ENCODE data around the gene TAF12. TPM values are rescaled to one million over a fixed set of nuclear protein-coding genes. Genes with fewer than 3 reads are reported as not detected.
"Not testable (repeated sequence)": the region's sequence is repeated elsewhere in the genome, so short reads cannot be mapped to it uniquely, and the experiment has no call there.

The TAF12 gene
- total and polyA plus RNA-seq, 2 of the 4 experiments (the other 2 are of a cell fraction) = 28.8 to 31.7 TPM

DNA sequence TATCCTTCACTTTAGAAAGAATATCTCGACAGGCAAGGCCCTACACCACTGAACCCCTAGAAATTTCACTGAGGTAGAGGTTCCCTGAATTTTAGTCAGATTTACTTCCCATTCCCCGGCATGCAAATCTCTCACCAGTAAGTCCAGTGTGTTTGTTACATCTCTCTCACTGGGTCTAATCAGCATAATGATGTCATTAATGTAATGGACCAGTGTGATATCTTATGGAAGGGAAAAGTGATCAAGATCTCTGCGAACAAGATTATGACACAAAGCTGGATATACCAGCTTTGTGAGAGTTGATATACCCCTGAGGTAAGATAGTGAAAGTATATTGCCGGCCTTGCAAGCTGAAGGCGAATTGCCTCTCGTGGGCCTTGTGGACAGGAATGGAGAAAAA, 13.5 kb upstream of the TAF12 start:
- intact Hi-C loops (cut with micrococcal nuclease) (no loop called here), in situ Hi-C loops (cut with MboI; ENCODE audit: low sequenced_read_pairs) (no loop called here), dilution Hi-C loops (cut with HindIII; ENCODE audit: low sequenced_read_pairs, unreplicated experiment) (no loop called here)
- H3K9me3 ChIP-seq (ENCODE audit: control insufficient read depth, insufficient read depth, low read length) = no peaks in the 10 kb centered on the region
- no peak overlapping the region for H3K9ac ChIP-seq (ENCODE audit: low read depth, low read length)
- no peak overlapping the region for H4K8ac ChIP-seq (ENCODE audit: low read depth in 2 of 2, low read length in 2 of 2)
- 55% methylated on average over 2 of the region's 6 CpGs; no CpG with 5 or more reads in 1 of the 2 experiments for WGBS, 2 experiments (ENCODE audit: extremely low coverage in 2 of 2, insufficient read length in 1 of 2)
- ATAC-seq (ENCODE audit: low read depth) = no peak
- H3K4me2 ChIP-seq (ENCODE audit: low read depth, low read length) = no peak overlapping the region
- no TSS peak for BruUV-seq (replicated peaks)
- no peak for TF ChIP-seq SMC3 (IDR thresholded peaks at IDR 0.05; ENCODE audit: low read depth, low read length)
- H3K27ac ChIP-seq (ENCODE audit: insufficient read depth, low read length) = no peak overlapping the region
- ChIA-PET POLR2A (ENCODE audit: unreplicated experiment) (no interaction called here), CTCF (no interaction called here)
- H3K4ac ChIP-seq (ENCODE audit: low read depth, low read length) = no peak overlapping the region
- H3K56ac ChIP-seq (ENCODE audit: extremely low read depth, insufficient read depth, low read length) = no peak overlapping the region
- H2BK20ac ChIP-seq (ENCODE audit: low read depth, low read length) = no peak overlapping the region
- H2AK9ac ChIP-seq (replicated peaks; ENCODE audit: low read depth, low read length, poor library complexity) = no peak overlapping the region
- H2BK5ac ChIP-seq (ENCODE audit: low read depth, low read length, poor library complexity, severe bottlenecking) = no peak overlapping the region
- H4K91ac ChIP-seq (ENCODE audit: insufficient read depth, low read depth, low read length) = no peak overlapping the region
- no peak overlapping the region for H2AK5ac ChIP-seq (ENCODE audit: low read depth, low read length)
- H2BK15ac ChIP-seq (ENCODE audit: low read depth, low read length) = no peak overlapping the region
- no peak for DNase-seq
- H2AFZ ChIP-seq (replicated peaks; ENCODE audit: low read length, poor library complexity) = no peak overlapping the region
- no peak overlapping the region for H3K18ac ChIP-seq (ENCODE audit: low read depth, low read length)
- no peaks in the 10 kb centered on the region for H3K4me1 ChIP-seq (ENCODE audit: control insufficient read depth, insufficient read depth, low read length)
- H3K27me3 ChIP-seq (ENCODE audit: control insufficient read depth, insufficient read depth, low read length) = no peaks in the 10 kb centered on the region
- no peaks in the 10 kb centered on the region for H3K9me1 ChIP-seq (ENCODE audit: insufficient read depth, low read length)
- H3K23ac ChIP-seq (ENCODE audit: low read depth, low read length) = no peak overlapping the region
- H4K5ac ChIP-seq (ENCODE audit: low read depth, low read length) = no peak overlapping the region
- H3K4me3 ChIP-seq (ENCODE audit: insufficient read depth, low read depth, low read length) = no peak overlapping the region
- no peaks in the 10 kb centered on the region for H3K79me1 ChIP-seq (ENCODE audit: low read depth in 1 of 2, low read length in 2 of 2)
- H2BK120ac ChIP-seq (ENCODE audit: low read depth, low read length) = no peak overlapping the region
- H3K36me3 ChIP-seq (ENCODE audit: control insufficient read depth, insufficient read depth, low read length) = no peaks in the 10 kb centered on the region
- H3K14ac ChIP-seq (replicated peaks; ENCODE audit: low read depth, low read length) = no peak overlapping the region
- H4K20me1 ChIP-seq (ENCODE audit: insufficient read depth, low read length) = no peaks in the 10 kb centered on the region

GRCh38 chr1:28655448-28656311, 12.8 kb upstream of the TAF12 start:
- H3K4me1 ChIP-seq (ENCODE audit: control insufficient read depth, insufficient read depth, low read length); H2AK9ac ChIP-seq (replicated peaks; ENCODE audit: low read depth, low read length, poor library complexity); DNase-seq; H2BK20ac ChIP-seq (ENCODE audit: low read depth, low read length); H3K27me3 ChIP-seq (ENCODE audit: control insufficient read depth, insufficient read depth, low read length); H3K14ac ChIP-seq (replicated peaks; ENCODE audit: low read depth, low read length); H3K4me3 ChIP-seq (ENCODE audit: insufficient read depth, low read depth, low read length); H2BK15ac ChIP-seq (ENCODE audit: low read depth, low read length); H3K9ac ChIP-seq (ENCODE audit: low read depth, low read length); H3K79me1 ChIP-seq (ENCODE audit: low read depth in 1 of 2, low read length in 2 of 2); H3K27ac ChIP-seq (ENCODE audit: insufficient read depth, low read length); H2AFZ ChIP-seq (replicated peaks; ENCODE audit: low read length, poor library complexity); CTCF ChIA-PET; H3K9me3 ChIP-seq (ENCODE audit: control insufficient read depth, insufficient read depth, low read length); H3K23ac ChIP-seq (ENCODE audit: low read depth, low read length); H2BK120ac ChIP-seq (ENCODE audit: low read depth, low read length); BruUV-seq (replicated peaks); H4K91ac ChIP-seq (ENCODE audit: insufficient read depth, low read depth, low read length); ATAC-seq (ENCODE audit: low read depth); H2BK5ac ChIP-seq (ENCODE audit: low read depth, low read length, poor library complexity, severe bottlenecking); H4K20me1 ChIP-seq (ENCODE audit: insufficient read depth, low read length); in situ Hi-C loops (cut with MboI; ENCODE audit: low sequenced_read_pairs); H4K5ac ChIP-seq (ENCODE audit: low read depth, low read length); H3K18ac ChIP-seq (ENCODE audit: low read depth, low read length); POLR2A ChIA-PET (ENCODE audit: unreplicated experiment); H3K4ac ChIP-seq (ENCODE audit: low read depth, low read length); H3K56ac ChIP-seq (ENCODE audit: extremely low read depth, insufficient read depth, low read length); H2AK5ac ChIP-seq (ENCODE audit: low read depth, low read length); intact Hi-C loops (cut with micrococcal nuclease); H3K36me3 ChIP-seq (ENCODE audit: control insufficient read depth, insufficient read depth, low read length); dilution Hi-C loops (cut with HindIII; ENCODE audit: low sequenced_read_pairs, unreplicated experiment); H4K8ac ChIP-seq (ENCODE audit: low read depth in 2 of 2, low read length in 2 of 2); H3K9me1 ChIP-seq (ENCODE audit: insufficient read depth, low read length); H3K4me2 ChIP-seq (ENCODE audit: low read depth, low read length): not testable (repeated sequence)
- WGBS, 2 experiments (ENCODE audit: extremely low coverage in 2 of 2, insufficient read length in 1 of 2) = 100% methylated on average over 1 of the region's 10 CpGs; no CpG with 5 or more reads in 1 of the 2 experiments

All from IMR-90 (cell line).